Small intestine (tissue), 16 donors: ENCODE results near the gene TAF11L5. TPM values are rescaled to one million over a fixed set of nuclear protein-coding genes. Genes with fewer than 3 reads are reported as not detected.
"Not testable (repeated sequence)": the region's sequence is repeated elsewhere in the genome, so short reads cannot be mapped to it uniquely, and the experiment has no call there.

Source experiments
- DNase-seq, 2 donors: peaks; one replicate each; pipeline versions ENCODE4 v3.0.0 to v3.0.0-alpha.2; 2013
- FAIRE-seq: peaks from 2 replicates; lab custom pipeline; 2012; peaks lifted over from hg19 to GRCh38; lab: Jason Lieb, UNC
- H3K27ac ChIP-seq, 3 donors: one replicate each; pipeline ENCODE4 v1.5.1; 2013; ENCODE audit warnings: low read length in 2 of 3, mild to moderate bottlenecking in 2 of 3, control low read depth in 1 of 3, inconsistent platforms in 1 of 3, low read depth in 1 of 3, moderate library complexity in 1 of 3
- H3K27me3 ChIP-seq, 3 donors: one replicate each; pipeline ENCODE4 v1.6.1; 2013; ENCODE audit warnings: low read length in 3 of 3, inconsistent platforms in 1 of 3; ENCODE audit not compliant: control insufficient read depth in 3 of 3, insufficient read depth in 3 of 3
- H3K36me3 ChIP-seq, 3 donors: one replicate each; pipeline ENCODE4 v1.6.1; 2013; ENCODE audit warnings: low read length in 3 of 3, inconsistent platforms in 1 of 3, low read depth in 1 of 3, mild to moderate bottlenecking in 1 of 3, moderate library complexity in 1 of 3; ENCODE audit not compliant: control insufficient read depth in 3 of 3, insufficient read depth in 2 of 3
- H3K4me1 ChIP-seq, 3 donors: one replicate each; pipeline ENCODE4 v1.6.1; 2013; ENCODE audit warnings: low read length in 2 of 3, inconsistent platforms in 1 of 3, low read depth in 1 of 3, mild to moderate bottlenecking in 1 of 3, moderate library complexity in 1 of 3; ENCODE audit not compliant: control insufficient read depth in 3 of 3, insufficient read depth in 2 of 3
- H3K4me3 ChIP-seq, 3 donors: one replicate each; pipeline ENCODE4 v1.5.1; 2013; ENCODE audit warnings: low read length in 3 of 3, control low read depth in 1 of 3, inconsistent platforms in 1 of 3, low read depth in 1 of 3, mild to moderate bottlenecking in 1 of 3, moderate library complexity in 1 of 3
- H3K9me3 ChIP-seq, 2 donors: one replicate each; pipeline ENCODE4 v1.6.1; 2013; ENCODE audit warnings: low read depth in 1 of 2, low read length in 1 of 2; ENCODE audit not compliant: control insufficient read depth in 2 of 2, insufficient read depth in 1 of 2
- WGBS, 3 donors: extraction: QIAGEN DNeasy Blood & Tissue Kit; methylation state at CpG; one replicate each; pipeline ENCODE4 v1.1.7; 2013; 5-methylcytosine and 5-hydroxymethylcytosine counted together
- long read RNA-seq, 10 donors: transcript quantifications; one replicate each; lab custom pipeline, GENCODE V29; 2026
- polyA plus RNA-seq, 4 donors: library from polyadenylated mRNA; stranded (reverse) in 3 of 4; unstranded in 1 of 4; fragments of 200-250 nt in 3 of 4; fragments of 120-200 nt in 1 of 4; gene quantifications; one replicate each; pipeline versions ENCODE4 v1.2.1 to v1.2.3, GENCODE V29; 2013
- donor health status: healthy with polysubstance abuse.
- donor health status: control.
- donor health status: control.
- donor health status: Bipolar disorder and iron deficiency.
- donor health status: healthy.

The TAF11L5 gene
- polyA plus RNA-seq, result not detected
- long read RNA-seq, donor 1, result 0 reads
- long read RNA-seq, donor 2, result 0 reads
- long read RNA-seq, donor 3, result 0 reads
- long read RNA-seq, donor 4, result 0 reads
- long read RNA-seq, donor 5, result 0 reads
- long read RNA-seq, donor 6, result 0 reads
- long read RNA-seq, donor 7, result 0 reads
- long read RNA-seq, donor 8, result 0 reads
- long read RNA-seq, donor 9, result 0 reads
- long read RNA-seq, donor 10, result 0 reads

DNA sequence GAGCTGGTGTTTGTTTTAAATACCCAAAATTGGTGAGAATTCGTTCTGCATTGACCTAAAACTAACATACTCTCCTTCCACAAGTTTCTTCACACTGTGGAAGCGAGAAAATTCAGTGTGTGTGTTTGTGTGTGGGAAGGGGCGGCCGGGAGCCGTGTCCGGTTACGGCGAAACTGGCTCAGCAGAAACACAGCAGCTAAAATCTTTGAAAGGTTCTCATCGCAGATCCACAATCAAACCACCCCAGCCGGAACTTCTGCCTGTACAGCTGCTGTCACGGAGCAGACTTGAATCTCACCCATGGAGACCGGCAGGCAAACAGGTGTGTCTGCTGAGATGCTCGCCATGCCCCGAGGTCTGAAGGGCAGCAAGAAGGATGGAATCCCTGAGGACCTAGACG is at the start of gene TAF11L5:
Gene TAF11L5, plus strand, starts transcription at position 301 of the 400 bp plus-strand sequence.
- H3K27ac ChIP-seq, H3K27me3 ChIP-seq, H3K4me1 ChIP-seq, DNase-seq, H3K36me3 ChIP-seq, FAIRE-seq, H3K9me3 ChIP-seq, H3K4me3 ChIP-seq: not testable (repeated sequence)
- no CpG with 5 or more reads among the region's 15 CpGs for WGBS, 3 donors

DNA sequence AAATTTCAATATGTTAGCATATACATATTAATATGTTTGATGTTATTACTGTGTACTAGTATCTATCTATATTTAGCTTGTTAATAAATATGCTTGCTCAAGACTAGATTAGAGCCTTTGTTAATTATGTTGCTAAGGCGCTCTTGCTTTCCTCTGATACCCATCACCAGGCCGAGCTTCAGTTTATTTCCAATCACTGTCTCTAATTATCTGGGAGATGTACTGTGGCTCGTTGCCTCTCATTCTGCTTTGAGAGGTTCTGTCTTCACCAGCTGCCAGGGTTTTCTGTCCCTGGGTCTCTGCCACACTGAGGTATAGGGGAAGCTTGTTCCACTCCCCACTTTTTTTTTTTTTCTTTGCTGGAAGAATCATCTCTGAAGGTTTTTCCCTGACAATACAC is 48.0 kb upstream of the TAF11L5 start:
- Histone ChIP-seq H3K4me1 (no peaks in the 10 kb centered on the region), H3K27me3 (no peaks in the 10 kb centered on the region), H3K9me3 (no peaks in the 10 kb centered on the region), H3K27ac (no peak overlapping the region), H3K36me3 (no peaks in the 10 kb centered on the region), H3K4me3 (no peak overlapping the region)
- 68 to 82% (median 77%) methylated on average over 3 of the region's 3 CpGs for WGBS, 3 donors
- FAIRE-seq (no peak), DNase-seq (no peak)

DNA sequence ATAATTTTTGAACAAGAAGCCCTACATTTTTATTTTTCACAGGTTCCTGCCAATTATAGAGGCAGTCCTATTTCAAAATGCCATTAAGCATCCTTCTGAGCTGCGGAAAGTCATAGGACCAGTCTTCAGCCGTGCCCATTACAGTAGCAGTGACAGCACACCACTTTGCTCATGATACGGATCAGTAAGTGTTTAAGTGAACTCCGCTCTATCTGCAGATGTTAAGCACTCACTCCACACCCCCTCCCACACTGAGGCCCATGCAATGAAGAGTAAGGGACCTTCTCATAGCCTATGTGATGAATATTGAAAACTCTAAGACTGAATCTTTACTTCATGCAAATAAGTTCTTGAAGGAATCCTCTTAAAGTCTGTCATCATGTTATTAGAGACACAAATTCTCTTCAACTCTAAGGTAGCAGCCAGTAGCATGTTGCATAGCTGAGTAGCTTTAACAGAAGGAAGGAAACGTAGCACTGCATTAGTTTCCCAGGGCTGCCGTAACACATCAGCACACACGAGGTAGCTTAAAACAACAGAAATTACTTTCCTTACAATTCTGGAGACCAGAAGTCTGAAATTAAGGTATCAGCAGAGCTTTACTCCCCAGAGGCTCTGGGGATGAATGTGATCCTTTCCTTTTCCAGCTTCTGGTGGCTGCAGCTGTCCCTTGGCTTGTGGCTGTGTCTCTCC is 47.3 kb upstream of the TAF11L5 start:
- FAIRE-seq (no peak), DNase-seq (no peak)
- no peaks in the 10 kb centered on the region for H3K9me3 ChIP-seq
- 71 to 80% (median 72%) methylated on average over 7 of the region's 7 CpGs for WGBS, 3 donors
- H3K4me1 ChIP-seq, result no peaks in the 10 kb centered on the region
- no peaks in the 10 kb centered on the region for H3K27me3 ChIP-seq
- no peaks in the 10 kb centered on the region for H3K36me3 ChIP-seq
- H3K4me3 ChIP-seq, result no peak overlapping the region
- H3K27ac ChIP-seq, result no peak overlapping the region

DNA sequence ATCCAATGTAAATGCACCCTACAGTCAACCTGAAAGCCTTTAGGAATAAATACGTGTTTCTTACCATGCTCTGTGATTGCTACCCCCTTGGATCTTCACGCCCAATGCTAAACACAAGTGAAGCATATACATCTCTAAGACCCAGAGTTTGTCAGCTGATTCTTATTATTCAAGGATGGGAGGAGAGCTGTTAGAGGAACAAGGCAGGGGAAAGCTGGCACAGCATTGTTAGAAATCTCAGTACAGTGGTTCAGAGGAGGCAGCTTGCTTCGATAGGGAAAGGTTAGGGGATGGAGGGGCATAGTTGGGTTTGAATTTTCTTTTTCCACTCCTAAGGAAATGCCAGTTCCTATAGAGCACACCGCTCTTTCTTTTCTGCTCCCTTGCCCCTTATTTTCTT is 43.7 kb upstream of the TAF11L5 start:
- WGBS, 3 donors, result 64 to 81% (median 77%) methylated on average over 4 of the region's 4 CpGs

DNA sequence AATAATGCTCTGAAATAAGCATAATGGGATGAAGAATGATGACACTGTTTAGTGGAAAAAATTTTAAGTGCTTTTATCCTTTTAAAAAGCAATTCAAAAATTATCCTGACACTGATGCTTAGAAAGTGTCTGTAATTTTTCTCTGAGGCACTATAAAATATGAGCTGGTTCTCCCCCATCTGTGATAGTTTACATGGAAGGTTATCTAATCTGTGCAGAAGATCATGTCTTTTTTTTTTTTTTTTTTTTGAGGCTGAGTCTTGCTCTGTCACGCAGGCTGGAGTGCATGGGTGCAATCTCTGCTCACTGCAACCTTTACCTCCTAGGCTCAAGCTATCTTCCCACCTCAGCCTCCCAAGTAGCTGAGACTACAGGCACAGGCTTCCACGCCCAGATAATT is 42.2 kb upstream of the TAF11L5 start:
- Histone ChIP-seq H3K4me1 (no peaks in the 10 kb centered on the region), H3K27me3 (no peaks in the 10 kb centered on the region), H3K36me3 (no peaks in the 10 kb centered on the region), H3K9me3 (no peaks in the 10 kb centered on the region), H3K27ac (no peak overlapping the region), H3K4me3 (no peak overlapping the region)
- 54 to 72% (median 68%) methylated on average over 2 of the region's 2 CpGs for WGBS, 3 donors
- FAIRE-seq, result no peak
- no peak for DNase-seq

More for the DNA sequence above, 43.7 kb upstream of the TAF11L5 start:
- Histone ChIP-seq H3K27ac (no peak overlapping the region), H3K9me3 (no peaks in the 10 kb centered on the region), H3K4me3 (no peak overlapping the region), H3K4me1 (no peaks in the 10 kb centered on the region), H3K36me3 (no peaks in the 10 kb centered on the region), H3K27me3 (no peaks in the 10 kb centered on the region)
- FAIRE-seq, result no peak
- no peak for DNase-seq

DNA sequence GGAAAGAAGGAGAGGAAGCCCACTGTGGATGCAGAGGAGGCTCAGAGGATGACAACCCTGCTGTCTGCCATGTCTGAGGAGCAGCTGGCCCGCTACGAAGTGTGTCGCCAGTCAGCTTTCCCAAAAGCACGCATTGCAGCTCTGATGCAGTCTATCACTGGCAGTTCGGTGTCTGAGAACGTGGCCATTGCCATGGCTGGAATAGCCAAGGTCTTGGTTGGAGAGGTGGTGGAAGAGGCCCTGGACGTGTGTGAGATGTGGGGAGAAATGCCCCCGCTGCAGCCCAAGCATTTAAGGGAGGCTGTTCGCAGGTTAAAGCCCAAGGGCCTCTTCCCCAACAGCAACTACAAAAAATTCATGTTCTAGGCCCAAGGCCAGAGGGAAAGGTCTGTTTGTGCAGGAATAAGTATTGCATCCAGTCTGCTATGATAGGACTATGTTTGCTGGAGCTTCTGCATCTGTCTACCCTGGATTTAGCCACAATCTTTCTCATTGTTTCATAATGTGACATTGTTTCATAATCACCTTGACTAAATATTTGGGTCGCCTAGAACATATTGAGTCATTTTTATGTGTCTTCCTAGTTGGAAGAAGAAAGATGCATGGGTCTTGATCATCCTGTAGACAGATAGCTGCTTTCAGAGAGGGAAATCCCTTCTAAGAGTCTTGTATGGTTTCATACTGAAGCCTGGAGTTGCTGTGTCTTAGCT is 38.4 kb upstream of the TAF11L5 start:
- H3K27me3 ChIP-seq, DNase-seq, H3K36me3 ChIP-seq, H3K9me3 ChIP-seq, FAIRE-seq, H3K4me3 ChIP-seq, H3K4me1 ChIP-seq, H3K27ac ChIP-seq: not testable (repeated sequence)
- WGBS, 3 donors, result 83 to 88% (median 88%) methylated on average over 10 of the region's 10 CpGs

DNA sequence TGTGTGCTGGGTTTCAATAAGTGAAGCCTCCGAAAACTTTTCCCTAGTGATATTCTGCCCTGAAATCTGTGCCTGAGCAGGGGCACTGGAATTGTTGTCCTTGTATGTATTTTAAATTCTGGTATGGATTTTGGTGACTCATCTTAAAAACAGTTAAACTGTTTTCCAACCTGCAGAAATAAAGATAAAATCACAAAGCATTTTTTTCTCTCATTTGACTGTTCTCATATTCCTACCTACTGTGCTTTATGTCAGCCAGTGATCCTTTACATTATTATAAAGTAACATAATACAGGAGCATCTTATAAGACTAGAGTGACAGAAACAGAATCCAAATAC is 37.9 kb upstream of the TAF11L5 start:
- no peak for FAIRE-seq

DNA sequence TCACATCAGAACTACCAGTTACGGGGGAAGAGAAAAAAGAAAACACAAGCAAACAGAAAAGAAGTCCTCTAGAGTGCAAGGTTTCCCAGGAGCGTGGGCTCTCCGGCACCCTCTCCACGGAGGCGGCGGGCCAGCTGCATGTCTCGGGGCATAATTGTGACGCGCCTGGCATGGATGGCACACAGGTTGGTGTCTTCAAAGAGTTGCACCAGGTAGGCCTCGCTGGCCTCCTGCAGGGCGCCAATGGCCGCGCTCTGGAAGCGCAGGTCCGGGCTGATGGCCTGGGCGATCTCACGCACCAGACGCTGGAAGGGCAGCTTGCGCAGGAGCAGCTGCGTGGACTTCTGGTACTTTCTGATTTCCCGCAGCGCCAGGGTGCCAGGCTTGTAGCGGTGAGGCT is 33.8 kb upstream of the TAF11L5 start:
- not testable (repeated sequence) for H3K27ac ChIP-seq, H3K4me1 ChIP-seq, H3K27me3 ChIP-seq, H3K4me3 ChIP-seq, H3K9me3 ChIP-seq, H3K36me3 ChIP-seq, DNase-seq, FAIRE-seq
- 95 to 96% (median 95%) methylated on average over 15 to 23 of the region's 23 CpGs for WGBS, 3 donors

More for the DNA sequence above, 37.9 kb upstream of the TAF11L5 start:
- 93% methylated on average over 1 of the region's 1 CpG for whole genome bisulfite sequencing, 3 donors
- H3K4me1 ChIP-seq, result no peaks in the 10 kb centered on the region
- no peaks in the 10 kb centered on the region for H3K36me3 ChIP-seq
- no peaks in the 10 kb centered on the region for H3K9me3 ChIP-seq
- H3K27me3 ChIP-seq, result no peaks in the 10 kb centered on the region
- H3K27ac ChIP-seq, result no peak overlapping the region
- DNase-seq, result no peak
- H3K4me3 ChIP-seq, result no peak overlapping the region
